HG03571 (cell line): ENCODE measurements around the gene RXRA.
A peak's percentile ranks its signal among the peaks of the same experiment; 100 is the strongest.

Experiments used
- ATAC-seq: cut with Tn5 transposase; IDR thresholded peaks from one replicate; pipeline ENCODE4 v1.9.1; 2021; ENCODE audit not compliant: unreplicated experiment

RXRA gene

DNA sequence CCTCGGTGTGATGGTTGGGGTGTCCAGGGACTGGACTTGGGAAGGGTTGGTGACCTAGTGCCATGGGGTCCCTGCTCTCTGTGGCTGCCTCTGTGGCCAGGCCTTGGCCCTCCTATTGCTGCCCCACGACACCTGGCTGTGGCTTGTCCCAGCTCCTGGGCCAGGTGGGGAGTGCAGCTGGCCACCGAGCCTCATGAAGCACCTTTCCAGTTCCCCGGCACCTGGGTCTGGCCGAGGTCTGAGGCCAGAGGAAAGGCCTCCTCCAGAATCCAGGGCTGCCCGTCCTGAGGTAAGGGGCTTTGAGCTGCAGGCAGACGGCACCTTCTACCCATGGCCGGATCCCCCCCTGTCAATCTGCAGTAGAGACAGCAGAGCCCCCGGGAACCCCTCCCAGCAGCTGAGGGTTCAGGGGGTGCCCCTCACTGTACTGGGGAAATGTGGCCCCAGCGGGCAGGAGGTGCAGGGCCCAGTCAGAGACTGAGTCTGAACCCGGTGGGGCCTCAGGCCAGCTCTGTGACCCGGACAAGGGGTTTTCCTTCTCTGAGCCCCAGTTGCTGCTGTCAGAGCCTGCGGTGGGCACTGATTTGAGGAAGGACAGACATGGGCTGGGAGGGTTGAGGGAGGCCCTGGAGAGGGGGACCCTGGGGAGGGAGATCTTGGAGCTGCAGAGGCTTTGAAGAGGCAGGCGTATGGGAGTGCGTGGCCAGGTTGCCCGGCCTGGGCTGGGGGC, 54.5 kb downstream of the RXRA start:
- ATAC-seq = no peak

DNA sequence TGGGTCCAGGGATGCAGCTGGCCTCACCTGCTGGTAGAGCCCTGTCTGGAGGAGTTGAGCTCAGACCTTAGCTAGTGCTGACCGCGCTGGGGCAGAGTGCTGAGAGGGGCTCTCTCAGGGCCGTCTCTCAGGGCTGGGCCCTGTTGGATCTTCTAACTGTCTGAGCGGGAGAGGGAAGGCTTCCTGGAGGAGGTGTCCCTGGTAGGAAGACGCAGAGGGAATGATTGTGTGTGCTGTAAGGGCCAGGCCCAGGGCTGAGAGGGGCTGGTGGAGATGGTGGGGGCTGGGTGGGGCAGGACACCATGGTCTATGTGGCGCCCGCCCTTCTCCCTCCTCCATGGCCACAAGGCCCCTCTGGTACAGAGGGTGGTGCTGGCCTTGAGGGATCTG, 55.0 kb downstream of the RXRA start:
- ATAC-seq = no peak

DNA sequence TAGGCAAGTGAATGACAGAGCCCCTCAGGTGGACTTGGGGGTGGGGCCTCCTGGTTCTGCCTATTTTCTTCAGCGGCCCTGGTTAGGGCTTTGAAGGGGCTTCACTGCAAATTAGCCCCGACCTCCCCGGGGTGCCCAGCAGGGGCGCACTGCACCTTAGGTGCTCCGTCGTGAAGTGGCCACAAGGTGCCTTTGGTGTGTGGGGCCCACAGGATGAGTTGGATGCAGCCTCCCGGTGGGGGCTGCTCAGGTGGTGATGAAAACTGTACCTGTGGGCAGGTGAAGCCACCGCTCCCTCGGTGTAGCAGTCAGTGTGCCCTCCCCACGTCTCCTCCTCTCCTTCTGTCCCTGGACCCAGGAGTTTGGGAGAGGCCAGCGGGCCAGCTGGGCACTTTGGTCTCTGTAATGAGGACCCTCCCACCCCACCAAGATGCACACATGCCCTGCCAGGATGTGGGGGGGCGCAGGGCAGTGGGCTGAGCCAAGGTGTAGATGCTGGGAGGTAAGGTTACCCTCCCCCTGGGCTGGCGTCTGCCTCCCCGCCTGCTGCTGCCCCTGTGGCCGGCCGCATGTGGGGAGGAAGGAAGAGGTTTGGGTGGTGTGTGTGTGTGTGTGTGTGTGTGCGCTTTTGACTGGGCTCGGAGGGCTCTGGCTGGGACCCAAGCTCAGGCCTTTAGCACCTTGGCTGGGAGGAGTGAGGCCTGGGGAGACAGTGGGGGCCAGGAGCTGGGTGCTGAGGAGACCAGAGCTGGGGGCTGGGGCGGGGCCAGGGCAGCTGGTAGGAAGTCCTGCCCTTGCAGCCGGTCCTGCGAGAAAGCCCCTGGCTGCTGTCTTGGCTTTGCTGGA, 55.6 kb downstream of the RXRA start:
- no peak for ATAC-seq

DNA sequence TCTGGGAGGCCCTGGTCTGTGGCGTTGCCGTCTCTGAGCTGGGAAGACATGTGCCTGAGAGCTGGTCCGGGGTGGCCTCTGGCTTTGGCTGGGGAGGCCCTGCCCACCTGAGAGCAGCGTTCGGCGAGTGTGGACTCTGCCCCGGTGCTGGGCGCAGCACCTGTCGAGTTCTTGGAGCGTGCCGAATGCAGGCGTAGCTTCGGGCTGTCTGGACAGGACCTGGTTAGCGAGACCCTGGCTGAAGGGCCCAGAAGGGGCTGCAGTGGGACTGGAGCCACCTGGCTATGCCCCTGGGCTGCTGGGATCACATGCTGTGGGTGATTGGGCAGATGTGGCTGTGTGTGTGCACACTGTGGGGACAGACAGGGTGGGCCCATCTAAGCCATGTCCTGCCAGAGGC, 56.5 kb downstream of the RXRA start:
- ATAC-seq = no peak

DNA sequence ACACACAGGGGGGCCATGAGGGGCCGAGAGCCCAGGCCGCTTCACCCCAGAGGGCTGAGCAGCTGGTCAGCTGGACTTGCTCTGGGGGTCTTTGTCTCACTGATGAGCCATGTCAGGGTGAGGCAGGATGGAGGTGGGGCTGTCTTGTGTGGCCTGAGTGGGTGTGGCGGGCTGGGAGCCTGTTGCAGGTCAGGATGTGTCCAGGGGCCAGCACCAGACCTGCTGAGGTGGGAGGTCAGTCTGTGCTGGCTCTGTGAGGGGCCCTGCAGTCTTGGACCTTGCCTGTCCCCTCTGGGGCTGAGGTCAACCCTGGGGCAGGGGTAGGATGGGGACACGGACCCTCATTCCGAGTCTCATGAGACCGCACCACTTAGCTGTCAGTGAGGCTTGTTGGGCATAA, 56.9 kb downstream of the RXRA start:
- ATAC-seq = no peak

DNA sequence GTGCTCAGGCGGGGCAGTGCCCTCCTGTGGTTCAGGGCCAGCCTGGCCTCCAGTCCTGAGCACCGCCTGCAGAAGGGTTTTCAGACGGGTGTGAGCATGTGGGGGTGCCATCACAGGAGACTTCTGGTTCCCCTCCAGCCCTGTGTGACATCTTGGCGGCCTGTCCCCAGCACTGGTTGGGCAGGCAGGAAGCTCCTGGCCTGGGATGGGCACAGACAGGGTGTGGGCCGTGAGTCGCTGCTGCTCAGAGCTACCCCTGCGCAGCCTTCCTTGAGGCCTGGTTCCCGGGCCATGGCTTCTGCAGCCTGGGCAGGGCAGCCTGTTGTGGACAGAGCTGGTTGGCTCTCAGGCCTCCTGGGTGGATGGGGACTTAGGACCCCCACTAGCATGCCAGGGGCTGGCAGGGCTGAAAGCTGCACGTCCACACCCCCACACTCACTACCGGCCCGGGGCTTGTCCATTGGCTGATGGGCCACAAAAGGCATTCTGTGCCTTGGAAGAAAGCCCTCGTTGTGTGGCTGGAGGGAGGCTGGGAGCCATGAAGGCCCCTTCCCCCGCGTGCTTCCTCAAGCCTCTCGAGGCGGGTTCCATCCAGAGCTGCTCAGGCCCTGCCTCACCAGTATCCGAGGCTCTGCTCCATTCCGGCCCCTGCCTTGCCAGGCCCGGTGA, 58.7 kb downstream of the RXRA start:
- no peak for ATAC-seq

DNA sequence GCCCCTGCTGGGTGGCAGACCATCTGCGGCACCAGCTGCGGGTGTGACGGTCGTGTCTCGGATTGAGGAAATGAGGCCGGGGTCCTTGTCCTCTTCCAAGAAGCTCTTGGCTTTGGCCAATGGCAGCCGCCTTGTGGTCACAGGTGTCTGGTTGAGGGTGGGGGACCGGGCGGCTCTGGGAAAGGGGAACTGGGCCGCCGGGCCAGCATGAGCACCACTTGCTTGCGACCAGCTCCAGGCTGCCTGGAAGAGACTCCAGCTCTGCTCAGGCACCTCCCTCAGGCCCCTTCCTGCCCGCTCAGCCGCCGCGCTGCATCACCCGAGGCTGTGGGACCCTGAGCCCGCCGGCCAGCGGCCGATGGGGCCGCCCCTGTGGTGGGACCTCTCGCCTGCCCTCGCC, 59.7 kb downstream of the RXRA start:
- no peak for ATAC-seq

DNA sequence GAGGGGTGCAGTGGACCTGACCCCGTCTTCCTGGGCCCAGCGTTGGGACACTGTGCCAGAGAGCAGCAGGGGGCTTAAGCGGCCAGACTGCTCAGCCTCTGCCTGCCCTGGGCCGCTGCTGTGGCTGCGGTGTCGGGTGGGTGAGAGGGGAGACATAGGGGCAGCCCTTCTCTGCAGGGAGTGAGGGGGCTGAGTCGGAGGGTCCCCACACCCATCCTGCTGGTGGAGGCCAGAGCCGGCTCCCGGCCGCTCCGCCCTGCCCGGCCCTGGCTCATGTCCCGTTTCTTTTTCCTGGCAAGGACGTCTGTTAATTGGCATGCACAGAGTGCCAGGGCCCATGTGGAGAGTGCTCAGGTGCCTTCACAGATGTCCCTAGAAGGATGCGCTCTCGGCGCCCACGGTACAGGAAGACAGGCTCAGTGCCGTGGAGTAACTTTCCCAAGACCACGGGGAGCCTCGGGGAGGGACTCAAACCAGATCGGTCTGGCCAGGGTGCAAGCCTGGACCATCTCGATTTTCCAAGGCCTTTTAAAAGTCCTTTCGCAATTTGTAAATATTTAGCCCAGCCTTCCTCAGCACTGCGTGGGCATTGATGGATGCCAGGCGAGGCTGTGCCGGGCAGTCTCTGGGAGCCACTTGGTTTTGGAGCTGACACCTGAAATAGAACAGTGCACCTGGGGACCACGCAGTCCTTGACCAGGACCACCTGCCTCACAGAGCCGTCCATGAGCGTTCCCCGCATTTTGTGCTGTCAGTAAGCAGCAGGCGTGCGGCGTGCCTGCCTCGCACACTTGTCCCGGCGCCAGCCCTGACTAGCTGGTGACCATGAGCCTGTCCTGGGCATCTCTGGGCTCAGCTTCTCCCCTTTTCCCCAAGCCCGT, 60.9 kb downstream of the RXRA start:
- no peak for ATAC-seq

DNA sequence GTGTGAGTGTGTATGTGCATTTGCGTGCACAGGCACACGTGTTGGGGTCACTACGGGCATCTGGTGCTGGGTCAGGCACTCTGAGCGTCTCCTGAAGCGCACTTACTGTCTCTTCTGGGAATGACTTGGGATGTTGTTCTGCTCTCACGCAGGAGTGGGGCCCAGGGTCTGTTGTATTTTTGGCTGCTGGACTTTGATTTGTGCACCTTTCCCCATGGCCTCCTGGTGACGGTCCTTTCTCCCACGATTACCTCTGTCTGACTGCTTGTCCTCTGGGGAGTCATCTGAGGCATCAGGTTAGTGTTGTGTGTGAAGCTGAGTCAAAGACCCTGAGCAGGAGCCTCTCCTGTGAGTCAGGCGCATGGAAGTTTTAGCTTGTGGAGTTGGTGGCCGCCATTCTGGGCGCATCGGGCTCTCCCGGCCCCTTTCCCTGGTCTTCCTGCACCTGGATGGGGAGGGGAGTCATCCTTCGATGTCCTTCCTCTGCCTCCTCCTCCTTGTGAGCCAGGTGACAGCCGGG, 62.1 kb downstream of the RXRA start:
- ATAC-seq = no peak

DNA sequence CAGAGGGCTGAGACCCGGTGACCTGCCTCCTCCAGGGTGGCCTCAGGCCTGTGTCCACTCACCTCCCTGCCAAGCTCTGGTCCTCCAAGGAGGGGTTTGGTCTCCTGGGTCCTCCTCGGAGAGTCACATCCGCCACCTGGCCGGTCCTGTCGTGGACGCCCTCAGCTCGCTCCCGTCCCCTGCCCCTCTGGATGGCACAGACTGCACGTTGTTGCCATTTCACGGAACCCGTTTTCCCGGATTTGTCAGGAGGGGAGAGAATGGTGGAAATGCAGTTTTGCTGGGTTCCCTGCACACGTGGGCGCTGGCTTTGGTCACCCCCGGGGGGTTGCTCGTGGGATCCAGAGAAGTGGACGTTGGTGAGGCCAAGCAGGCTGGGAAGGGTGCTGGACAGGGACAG, 62.7 kb downstream of the RXRA start:
- no peak for ATAC-seq

DNA sequence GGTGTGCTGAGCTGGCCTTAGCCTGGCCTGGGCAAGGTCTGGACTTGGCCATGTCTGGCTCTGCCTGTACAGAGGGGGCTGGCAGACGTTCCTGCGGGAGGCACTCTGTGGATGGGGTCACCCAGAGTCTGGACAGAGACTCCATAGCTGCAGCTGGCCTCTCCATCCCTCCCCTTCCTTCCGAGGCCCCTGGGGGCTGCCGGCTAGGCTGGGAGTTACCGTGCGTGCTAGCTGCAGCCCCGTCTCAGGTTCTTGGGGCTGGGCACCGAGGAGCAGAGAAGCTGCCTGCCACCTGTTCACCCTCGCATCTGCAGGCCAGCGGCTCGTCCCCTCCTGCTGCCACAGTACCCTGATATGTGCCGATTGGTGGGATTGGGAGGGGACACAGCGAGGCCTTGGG, 63.4 kb downstream of the RXRA start:
- no peak for ATAC-seq

DNA sequence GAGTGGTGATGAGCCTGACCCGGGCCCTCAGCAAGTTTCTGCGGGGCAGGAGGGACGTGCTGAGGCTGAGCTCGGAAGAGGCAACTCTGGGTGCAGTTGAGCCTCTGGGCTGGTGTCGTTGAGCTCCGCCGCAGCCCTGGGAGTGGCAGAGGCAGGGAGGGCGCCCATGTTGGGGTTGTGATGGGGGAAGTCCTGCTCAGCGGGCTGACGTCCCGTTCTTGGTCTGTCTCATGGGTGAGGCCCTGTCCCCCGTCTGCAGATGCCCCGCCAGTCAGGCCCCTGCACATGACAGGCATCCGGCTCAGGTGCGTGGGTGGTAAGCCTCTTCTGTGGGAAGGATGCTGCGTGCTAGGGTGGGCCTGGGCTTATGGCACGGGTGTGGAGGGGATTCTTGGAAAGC, 64.3 kb downstream of the RXRA start:
- peak; percentile 35 for ATAC-seq

DNA sequence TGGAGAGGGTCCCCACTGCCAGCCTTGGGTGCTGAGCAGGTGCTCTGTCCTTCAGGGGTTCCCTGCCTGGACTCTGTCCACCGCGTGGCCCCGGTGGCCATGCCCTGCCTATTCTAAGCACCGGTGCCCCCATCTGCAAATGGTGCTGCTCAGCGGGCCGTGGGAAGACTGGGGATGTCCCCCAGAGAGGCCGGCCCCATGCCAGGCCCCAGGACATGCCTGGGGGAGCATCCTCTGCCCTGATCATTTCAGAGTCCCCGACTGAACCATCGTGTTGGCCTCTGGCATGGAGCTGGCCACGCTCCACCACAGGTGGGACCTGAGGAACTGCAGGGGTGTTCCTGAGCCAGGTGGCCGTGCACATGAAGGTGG, 64.7 kb downstream of the RXRA start:
- peak; percentile 21 for ATAC-seq

DNA sequence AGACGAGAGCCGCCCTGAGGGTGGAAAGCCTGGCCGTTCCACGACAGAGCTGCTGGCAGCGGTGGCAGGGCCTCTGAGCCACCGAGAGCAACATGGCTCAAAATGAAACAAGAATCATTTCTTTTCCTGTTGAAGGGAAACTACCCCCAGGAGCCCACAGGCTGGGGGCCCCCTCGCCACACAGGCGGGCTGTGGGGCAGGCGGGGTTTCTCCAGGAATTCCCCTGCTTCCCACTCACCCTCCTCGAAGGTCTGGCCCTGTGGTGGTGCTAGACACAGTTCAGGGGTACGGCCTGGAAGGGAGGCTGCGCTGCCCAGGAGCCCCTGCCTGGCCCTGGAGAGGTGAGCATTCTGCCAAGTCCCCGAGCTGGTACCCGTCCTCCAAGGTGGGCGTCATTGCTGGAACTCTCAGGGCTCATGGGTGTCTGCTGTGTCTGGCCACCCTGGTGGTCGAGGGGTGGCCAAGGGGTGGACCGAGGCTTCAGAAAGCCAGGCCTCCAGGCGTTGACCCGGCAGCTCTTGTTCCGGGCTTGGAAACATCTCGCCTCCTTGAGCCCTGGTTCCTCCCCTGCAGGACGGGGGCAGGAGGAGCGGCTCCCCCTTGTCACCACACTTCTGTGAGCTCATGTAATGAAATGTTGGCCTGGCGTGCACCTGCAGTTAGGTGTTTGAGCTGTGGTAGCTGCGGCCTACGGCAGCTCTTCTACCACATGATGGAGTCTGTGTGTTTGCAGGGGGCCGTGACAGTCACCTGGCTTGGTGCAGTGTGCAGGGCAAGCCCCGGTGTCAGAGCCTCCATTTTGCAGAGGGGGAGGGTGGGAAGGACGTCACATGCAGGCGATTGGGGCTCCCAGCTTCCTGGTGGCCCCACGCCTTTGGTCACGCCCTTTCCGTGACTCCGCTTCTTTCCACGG, 65.3 kb downstream of the RXRA start:
- ATAC-seq = peak; percentile 47

DNA sequence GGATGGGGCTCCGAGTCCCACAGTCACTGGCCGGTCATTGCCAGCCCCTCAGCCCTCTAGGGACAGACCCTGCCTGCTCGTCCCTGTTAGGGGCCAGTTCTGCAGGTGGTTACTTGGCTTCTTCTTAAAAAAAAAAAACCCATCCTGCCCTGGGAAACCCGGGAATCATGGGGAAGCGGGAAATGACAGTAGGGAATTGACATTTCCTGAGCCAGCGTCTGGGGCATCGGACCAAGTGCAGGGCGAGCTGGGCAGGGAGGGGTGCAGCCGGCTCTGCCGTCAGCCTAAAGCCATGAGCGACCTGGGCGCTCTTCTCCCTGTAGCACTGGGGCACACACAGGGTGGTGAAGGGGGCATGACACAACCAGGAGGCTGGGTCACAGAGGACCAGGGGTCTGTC, 66.6 kb downstream of the RXRA start:
- ATAC-seq = no peak

DNA sequence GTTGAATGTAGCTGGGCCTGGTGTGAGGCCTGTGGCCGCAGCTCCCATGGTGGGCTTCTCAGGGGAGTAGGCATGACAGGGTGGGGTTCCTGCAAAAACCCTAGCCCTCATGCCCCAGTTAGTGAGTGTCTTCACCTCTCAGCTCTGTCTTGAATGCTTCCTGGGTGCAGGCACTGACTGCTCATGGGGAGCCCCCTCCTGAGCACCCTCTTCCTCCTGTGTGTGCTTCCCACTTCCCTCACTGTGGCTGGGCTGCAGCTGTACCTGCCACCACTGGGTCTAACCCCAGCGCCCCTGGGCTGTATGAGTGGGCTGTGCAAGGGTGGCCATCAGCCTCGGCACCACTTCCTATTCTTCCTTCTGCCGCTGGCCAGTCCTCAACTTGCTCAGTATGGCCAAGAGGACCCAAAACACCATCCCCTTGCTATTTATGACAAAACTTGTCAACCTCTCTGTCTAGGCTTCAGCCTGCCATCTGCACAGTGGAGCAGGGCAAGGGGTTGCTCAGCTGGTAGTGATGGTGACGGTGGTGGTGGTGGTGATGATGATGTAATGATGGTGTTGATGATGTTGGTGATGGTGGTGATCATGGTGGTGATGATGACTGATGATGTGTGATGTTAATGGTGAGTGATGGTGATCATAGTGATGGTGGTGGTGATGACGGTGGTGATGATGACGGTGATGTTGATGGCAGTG, 67.5 kb downstream of the RXRA start:
- no peak for ATAC-seq

DNA sequence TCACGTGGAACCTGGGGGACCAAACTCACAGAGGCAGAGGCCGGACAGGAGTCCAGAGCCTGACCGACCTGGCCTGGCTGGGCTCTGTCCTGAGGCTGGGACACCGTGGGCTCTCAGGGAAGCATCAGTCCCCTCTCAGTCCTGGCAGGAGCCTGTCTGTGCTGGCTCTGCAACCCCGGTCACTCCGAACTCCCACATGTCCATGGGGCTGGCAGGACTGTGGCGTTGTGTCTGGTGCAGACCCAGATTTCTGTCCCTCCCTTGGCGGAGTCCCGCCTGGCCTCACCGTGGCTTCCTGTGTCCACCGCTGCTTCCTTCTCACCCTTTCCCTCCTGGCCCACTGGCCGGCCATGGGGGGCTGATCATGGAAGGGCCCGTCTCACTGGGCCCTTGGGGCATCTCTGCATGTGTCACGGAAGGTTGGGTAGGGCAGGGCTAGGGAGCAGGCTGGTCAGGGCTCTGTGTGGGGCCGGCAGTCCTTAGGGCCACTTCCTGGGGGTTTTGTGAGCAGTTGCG, 68.8 kb downstream of the RXRA start:
- ATAC-seq = no peak

DNA sequence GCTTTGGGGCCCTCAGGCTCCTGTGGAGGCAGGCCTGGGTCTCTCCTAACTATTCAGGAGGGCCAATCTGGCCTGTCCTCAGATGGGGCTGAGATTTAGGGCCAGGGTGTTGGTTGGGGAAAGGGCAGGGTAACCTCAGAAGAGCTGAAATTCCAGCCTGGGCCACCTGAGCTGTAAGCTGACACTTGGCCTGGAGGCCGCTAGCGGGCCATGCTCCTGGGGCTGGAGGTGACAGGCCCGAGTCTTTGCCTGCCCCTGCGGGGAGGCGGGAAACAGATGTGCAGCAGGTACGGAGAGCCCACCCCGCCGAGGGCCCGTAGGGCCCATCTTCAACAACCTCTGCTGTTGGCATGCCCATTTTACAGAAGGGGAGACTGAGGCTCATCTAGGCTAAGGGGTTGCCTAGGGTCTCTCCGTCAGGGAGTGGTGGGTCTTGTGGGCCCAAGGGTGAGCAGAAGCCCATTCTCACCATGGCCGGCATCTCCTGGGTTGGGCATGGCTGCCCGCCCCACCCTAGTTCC, 69.5 kb downstream of the RXRA start:
- ATAC-seq = no peak

DNA sequence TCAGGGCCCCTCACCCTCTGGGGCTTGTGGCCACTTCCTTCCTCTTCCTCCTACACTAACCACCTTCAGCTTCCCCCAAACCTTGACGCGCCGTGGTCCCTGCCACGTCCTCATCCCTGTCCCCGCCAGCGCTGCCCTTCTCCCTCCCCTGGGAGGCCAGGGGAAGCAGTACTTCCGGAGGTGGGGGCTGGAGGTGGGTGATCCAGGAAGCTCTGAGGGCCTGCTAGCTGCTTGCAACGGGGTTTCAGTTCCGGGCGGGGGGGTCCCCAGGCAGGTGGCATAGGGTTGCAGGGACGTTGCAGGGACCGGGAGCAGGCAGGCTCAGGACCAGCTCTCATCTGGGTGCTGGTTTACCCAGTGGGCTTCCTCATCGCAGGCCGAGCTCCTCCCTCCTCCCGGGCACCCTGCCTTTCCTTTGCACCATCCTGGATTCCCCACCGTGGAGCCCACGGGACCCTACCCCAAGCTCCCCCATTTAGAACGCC, 70.0 kb downstream of the RXRA start:
- ATAC-seq = no peak
